C4-2B (cell line): ENCODE results near the gene SPHK1.

Experiments used
- H3K27ac ChIP-seq: fragments of 450-650 bp; 2 replicates; pipeline ENCODE4 v1.5.1; 2017
- CTCF ChIP-seq: fragments of 450-650 bp; conservative IDR thresholded peaks from 2 replicates; pipeline ENCODE4 v1.5.1; 2017; ENCODE audit warnings: mild to moderate bottlenecking
- ZFX ChIP-seq: fragments of 450-650 bp; IDR thresholded peaks from 2 replicates; pipeline ENCODE4 v1.6.1; 2017

The SPHK1 gene

GRCh38 chr17:76415786-76416185, 31.4 kb downstream of the SPHK1 start:
- TF ChIP-seq ZFX (no peak), CTCF (no peak)
- no peak overlapping the region for H3K27ac ChIP-seq

GRCh38 chr17:76416457-76416856, 32.0 kb downstream of the SPHK1 start:
- no peak for TF ChIP-seq CTCF
- no peak for TF ChIP-seq ZFX
- H3K27ac ChIP-seq: no peak overlapping the region

GRCh38 chr17:76416899-76417298, 32.5 kb downstream of the SPHK1 start:
- no peak overlapping the region for H3K27ac ChIP-seq
- TF ChIP-seq CTCF (no peak), ZFX (no peak)

DNA sequence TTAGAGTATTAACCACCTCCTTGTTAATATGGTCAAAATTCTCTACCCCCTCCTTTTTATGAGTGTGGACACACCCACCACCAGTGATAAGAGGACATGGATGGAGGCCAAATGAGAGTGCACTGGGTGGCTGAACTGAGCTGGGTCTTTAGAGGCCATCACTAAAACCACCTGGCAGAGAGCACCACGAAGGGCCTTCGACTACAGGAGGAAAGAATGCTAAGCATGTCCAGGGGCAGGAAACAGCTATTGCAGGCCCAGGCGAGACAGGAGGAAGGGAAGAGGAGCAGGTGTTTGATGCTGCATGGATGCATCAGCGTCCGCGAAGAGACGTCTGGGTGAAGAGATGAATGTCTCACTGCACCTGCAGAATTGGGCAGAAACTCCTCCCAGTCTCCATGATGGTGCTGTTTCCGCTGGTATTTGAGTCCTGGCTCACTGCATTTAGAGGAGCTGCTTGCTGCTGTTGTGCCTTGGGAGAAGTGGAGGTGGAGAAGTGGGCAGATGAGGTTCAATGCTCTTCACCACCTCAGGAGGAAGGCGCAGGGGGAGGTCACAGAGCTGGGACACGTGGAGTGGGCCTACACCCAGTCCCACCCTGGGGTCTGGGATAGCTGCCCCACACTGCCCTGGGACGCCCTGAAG, 33.2 kb downstream of the SPHK1 start:
- H3K27ac ChIP-seq: no peak overlapping the region
- TF ChIP-seq ZFX (no peak), CTCF (no peak)

GRCh38 chr17:76419576-76420260, 35.3 kb downstream of the SPHK1 start:
- H3K27ac ChIP-seq: no peak overlapping the region
- no peak for TF ChIP-seq CTCF
- TF ChIP-seq ZFX: no peak

DNA sequence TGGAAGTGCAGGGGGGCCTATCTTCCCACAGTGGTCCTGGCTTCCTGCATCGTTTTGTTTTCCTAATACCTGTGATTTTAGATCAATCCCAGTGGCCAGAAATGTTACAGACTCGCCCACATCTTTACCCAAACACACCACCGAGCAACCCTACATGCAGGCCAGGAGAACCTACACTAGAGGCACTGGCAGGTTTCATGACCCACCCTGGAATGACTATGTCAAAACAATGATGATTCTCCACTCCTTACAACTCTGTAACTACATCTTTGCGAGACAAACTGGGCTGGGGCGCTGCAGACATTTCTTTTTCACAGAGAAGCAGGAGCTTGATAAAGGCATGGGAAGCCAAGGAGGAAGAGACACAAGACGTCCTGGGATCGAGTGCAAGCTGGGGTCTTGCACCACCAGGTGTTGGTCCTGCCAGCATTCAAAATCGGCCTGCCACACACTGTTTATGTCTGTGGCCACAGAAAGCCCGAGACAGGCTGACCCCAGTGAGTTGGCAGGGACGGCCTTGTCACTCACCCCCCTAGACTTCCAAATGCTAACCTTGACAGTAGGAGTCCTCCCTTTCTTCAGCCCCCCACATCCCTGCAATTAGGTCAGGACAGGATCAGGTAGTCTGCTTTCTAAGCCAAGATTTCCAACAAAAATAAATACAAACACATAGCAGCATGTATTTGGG, 36.1 kb downstream of the SPHK1 start:
- H3K27ac ChIP-seq: no peak overlapping the region
- TF ChIP-seq CTCF (no peak), ZFX (no peak)

DNA sequence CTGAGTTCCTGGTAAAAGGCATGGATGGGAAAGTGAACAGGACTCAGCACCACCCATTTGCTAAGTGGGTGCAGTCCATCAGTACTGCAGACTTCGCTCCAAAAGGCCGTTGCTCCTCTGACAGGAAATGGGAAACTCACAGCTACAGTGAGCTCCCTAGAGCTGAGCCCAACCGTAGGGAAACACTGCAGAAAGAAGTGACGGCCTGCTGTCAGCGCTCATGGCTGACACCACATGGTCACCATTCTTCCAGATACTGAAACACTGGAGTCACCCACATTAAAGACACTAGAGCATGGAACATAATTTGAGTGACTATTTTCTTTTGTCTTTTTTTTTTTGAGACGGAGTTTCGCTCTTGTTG, 36.6 kb downstream of the SPHK1 start:
- H3K27ac ChIP-seq: no peak overlapping the region
- TF ChIP-seq ZFX (no peak), CTCF (no peak)
